ENCODE data around the gene LGALSL. TPM values are rescaled to one million over a fixed set of nuclear protein-coding genes. Genes with fewer than 3 reads are reported as not detected.

The LGALSL gene
- polyA plus RNA-seq, 1 of the 3 experiments (the other 2 are of a cell fraction), result 6.5 TPM

DNA sequence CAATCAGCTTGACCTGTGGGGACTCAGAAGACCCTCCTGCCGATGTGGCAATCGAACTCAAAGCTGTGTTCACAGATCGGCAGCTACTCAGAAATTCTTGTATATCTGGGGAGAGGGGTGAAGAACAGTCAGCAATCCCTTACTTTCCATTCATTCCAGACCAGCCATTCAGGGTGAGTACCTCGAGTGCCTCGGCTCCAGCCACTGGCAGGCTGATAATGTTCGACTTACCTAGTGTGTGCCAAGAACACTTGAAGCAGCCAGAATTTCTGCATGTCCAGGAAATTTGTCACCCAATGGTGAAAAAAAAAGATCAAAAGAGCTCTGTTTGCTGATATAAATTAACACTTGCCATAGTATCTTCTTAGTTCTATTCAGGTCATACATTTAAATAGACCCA lies 2.3 kb downstream of the LGALSL start:
- ChIA-PET CTCF (interaction anchor here (0.7 to 1.7 kb wide), 4 partner anchors 25 to 141 kb away, joined by 3 to 5 read pairs (median 4); no protein-coding TSS in a partner anchor), POLR2A (no interaction called here)
- Histone ChIP-seq H4K20me1 (ENCODE audit: insufficient read depth) (no peaks in the 10 kb centered on the region), H3K4me2 (no peak overlapping the region), H3K9me3 (no peaks in the 10 kb centered on the region), H2AFZ (ENCODE audit: low read depth) (no peak overlapping the region), H3K27me3 (ENCODE audit: insufficient read depth) (no peaks in the 10 kb centered on the region), H3K36me3 (replicated peaks in 1 of 2; ENCODE audit: control insufficient read depth in 1 of 2, insufficient read depth in 2 of 2, low read length in 1 of 2) (peaks cover 16 to 29% of the 10 kb centered on the region in 2 experiments), H3K27ac (ENCODE audit: low read depth in 2 of 2, low read length in 1 of 2) (no peak overlapping the region), H3F3A (replicated peaks; ENCODE audit: insufficient read depth) (peaks cover 8% of the 10 kb centered on the region), H3K9me2 (no peaks in the 10 kb centered on the region), H3K9ac (no peak overlapping the region), H3K4me3 (ENCODE audit: low read depth in 2 of 2, low read length in 1 of 2) (no peak overlapping the region), H3K4me1 (ENCODE audit: control insufficient read depth in 1 of 2, insufficient read depth in 2 of 2, low read depth in 1 of 2, low read length in 1 of 2) (peaks cover 3 to 10% of the 10 kb centered on the region in 2 experiments; a peak in 3 of 4 replicates), H3K79me2 (ENCODE audit: insufficient read depth) (no peaks in the 10 kb centered on the region)
- TF ChIP-seq, protein P1, sequence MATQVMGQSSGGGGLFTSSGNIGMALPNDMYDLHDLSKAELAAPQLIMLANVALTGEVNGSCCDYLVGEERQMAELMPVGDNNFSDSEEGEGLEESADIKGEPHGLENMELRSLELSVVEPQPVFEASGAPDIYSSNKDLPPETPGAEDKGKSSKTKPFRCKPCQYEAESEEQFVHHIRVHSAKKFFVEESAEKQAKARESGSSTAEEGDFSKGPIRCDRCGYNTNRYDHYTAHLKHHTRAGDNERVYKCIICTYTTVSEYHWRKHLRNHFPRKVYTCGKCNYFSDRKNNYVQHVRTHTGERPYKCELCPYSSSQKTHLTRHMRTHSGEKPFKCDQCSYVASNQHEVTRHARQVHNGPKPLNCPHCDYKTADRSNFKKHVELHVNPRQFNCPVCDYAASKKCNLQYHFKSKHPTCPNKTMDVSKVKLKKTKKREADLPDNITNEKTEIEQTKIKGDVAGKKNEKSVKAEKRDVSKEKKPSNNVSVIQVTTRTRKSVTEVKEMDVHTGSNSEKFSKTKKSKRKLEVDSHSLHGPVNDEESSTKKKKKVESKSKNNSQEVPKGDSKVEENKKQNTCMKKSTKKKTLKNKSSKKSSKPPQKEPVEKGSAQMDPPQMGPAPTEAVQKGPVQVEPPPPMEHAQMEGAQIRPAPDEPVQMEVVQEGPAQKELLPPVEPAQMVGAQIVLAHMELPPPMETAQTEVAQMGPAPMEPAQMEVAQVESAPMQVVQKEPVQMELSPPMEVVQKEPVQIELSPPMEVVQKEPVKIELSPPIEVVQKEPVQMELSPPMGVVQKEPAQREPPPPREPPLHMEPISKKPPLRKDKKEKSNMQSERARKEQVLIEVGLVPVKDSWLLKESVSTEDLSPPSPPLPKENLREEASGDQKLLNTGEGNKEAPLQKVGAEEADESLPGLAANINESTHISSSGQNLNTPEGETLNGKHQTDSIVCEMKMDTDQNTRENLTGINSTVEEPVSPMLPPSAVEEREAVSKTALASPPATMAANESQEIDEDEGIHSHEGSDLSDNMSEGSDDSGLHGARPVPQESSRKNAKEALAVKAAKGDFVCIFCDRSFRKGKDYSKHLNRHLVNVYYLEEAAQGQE (IDR thresholded peaks at IDR 0.05; ENCODE audit: low read depth, low read length), result no peak
- TF ChIP-seq RFX5 (IDR thresholded peaks at IDR 0.05; ENCODE audit: low read length) (no peak), SMC3 (IDR thresholded peaks at IDR 0.05; ENCODE audit: low read depth, low read length) (no peak), TEAD4 (IDR thresholded peaks at IDR 0.05; ENCODE audit: borderline replicate concordance, insufficient read depth) (no peak), CHD2 (IDR thresholded peaks at IDR 0.05; ENCODE audit: low read length, partially characterized antibody) (no peak), FOXM1 (IDR thresholded peaks at IDR 0.05; ENCODE audit: low read depth) (no peak), GABPA (IDR thresholded peaks at IDR 0.05; ENCODE audit: low read depth) (no peak), ELF1 (IDR thresholded peaks at IDR 0.05) (no peak), FOSL2 (IDR thresholded peaks at IDR 0.05; ENCODE audit: borderline replicate concordance, low read depth) (no peak), NRF1 (IDR thresholded peaks at IDR 0.05; ENCODE audit: low read depth, low read length) (no peak), EP300 (IDR thresholded peaks at IDR 0.05; ENCODE audit: borderline replicate concordance in 1 of 2, low read depth in 1 of 2, low read length in 1 of 2) (no peak), YY1 (IDR thresholded peaks at IDR 0.05; ENCODE audit: low read depth) (no peak), SIN3A (IDR thresholded peaks at IDR 0.05; ENCODE audit: borderline replicate concordance, low read depth, low read length) (no peak), GATA2 (CRISPR knock-in tag; IDR thresholded peaks at IDR 0.05) (no peak), JUND (IDR thresholded peaks at IDR 0.05) (no peak)
- TF ChIP-seq, protein P2, sequence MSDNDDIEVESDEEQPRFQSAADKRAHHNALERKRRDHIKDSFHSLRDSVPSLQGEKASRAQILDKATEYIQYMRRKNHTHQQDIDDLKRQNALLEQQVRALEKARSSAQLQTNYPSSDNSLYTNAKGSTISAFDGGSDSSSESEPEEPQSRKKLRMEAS (IDR thresholded peaks at IDR 0.05; ENCODE audit: low read depth), result no peak
- TF ChIP-seq, protein P3, sequence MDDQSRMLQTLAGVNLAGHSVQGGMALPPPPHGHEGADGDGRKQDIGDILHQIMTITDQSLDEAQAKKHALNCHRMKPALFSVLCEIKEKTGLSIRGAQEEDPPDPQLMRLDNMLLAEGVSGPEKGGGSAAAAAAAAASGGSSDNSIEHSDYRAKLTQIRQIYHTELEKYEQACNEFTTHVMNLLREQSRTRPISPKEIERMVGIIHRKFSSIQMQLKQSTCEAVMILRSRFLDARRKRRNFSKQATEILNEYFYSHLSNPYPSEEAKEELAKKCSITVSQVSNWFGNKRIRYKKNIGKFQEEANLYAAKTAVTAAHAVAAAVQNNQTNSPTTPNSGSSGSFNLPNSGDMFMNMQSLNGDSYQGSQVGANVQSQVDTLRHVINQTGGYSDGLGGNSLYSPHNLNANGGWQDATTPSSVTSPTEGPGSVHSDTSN (IDR thresholded peaks at IDR 0.05), result no peak
- TF ChIP-seq, protein P4, sequence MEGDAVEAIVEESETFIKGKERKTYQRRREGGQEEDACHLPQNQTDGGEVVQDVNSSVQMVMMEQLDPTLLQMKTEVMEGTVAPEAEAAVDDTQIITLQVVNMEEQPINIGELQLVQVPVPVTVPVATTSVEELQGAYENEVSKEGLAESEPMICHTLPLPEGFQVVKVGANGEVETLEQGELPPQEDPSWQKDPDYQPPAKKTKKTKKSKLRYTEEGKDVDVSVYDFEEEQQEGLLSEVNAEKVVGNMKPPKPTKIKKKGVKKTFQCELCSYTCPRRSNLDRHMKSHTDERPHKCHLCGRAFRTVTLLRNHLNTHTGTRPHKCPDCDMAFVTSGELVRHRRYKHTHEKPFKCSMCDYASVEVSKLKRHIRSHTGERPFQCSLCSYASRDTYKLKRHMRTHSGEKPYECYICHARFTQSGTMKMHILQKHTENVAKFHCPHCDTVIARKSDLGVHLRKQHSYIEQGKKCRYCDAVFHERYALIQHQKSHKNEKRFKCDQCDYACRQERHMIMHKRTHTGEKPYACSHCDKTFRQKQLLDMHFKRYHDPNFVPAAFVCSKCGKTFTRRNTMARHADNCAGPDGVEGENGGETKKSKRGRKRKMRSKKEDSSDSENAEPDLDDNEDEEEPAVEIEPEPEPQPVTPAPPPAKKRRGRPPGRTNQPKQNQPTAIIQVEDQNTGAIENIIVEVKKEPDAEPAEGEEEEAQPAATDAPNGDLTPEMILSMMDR (IDR thresholded peaks at IDR 0.05), result no peak
- TF ChIP-seq, protein P5, sequence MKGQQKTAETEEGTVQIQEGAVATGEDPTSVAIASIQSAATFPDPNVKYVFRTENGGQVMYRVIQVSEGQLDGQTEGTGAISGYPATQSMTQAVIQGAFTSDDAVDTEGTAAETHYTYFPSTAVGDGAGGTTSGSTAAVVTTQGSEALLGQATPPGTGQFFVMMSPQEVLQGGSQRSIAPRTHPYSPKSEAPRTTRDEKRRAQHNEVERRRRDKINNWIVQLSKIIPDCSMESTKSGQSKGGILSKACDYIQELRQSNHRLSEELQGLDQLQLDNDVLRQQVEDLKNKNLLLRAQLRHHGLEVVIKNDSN (IDR thresholded peaks at IDR 0.05; ENCODE audit: borderline replicate concordance, low read depth), result no peak
- no peak for DNase-seq
- 93% methylated on average over 6 of the region's 6 CpGs for WGBS (ENCODE audit: low lambda C conversion rate)
